OCI-LY3 (cell line): Measurements from ENCODE around the gene PSMG3.

Source experiments
- H2AFZ ChIP-seq: fragments of 200-600, 300-600 bp; shearing (Covaris generic); 2 replicates; pipeline ENCODE4 v1.6.0; 2014; ENCODE audit warnings: antibody characterized with exemption, low read depth, low read length
- H3K27ac ChIP-seq: fragments of 200-600, 300-600 bp; sonication (generic); 2 replicates; pipeline ENCODE4 v1.5.1; 2014; ENCODE audit warnings: mild to moderate bottlenecking, low read length, moderate library complexity, mixed read lengths
- H3K27me3 ChIP-seq: fragments of 200-600, 300-600 bp; sonication (generic); 2 replicates; pipeline ENCODE4 v1.6.1; 2014; ENCODE audit warnings: low read depth, low read length, mixed read lengths
- H3K36me3 ChIP-seq: fragments of 200-600, 300-600 bp; sonication (generic); replicated peaks from 2 replicates; pipeline ENCODE3; 2014; ENCODE audit warnings: low read depth, low read length, mixed read lengths
- H3K4me1 ChIP-seq: fragments of 300-600, 200-600 bp; sonication (generic); 2 replicates; pipeline ENCODE4 v1.6.1; 2014; ENCODE audit warnings: low read length, mixed read lengths
- H3K4me2 ChIP-seq: fragments of 200-600, 300-600 bp; sonication (generic); 2 replicates; pipeline ENCODE4 v1.6.1; 2014; ENCODE audit warnings: low read length, mixed read lengths
- H3K4me3 ChIP-seq: fragments of 300-600, 200-600 bp; sonication (generic); 2 replicates; pipeline ENCODE4 v1.5.1; 2014; ENCODE audit warnings: antibody characterized with exemption, mild to moderate bottlenecking, low read length, moderate library complexity
- H3K79me2 ChIP-seq: fragments of 300-600, 200-600 bp; shearing (Covaris generic); 2 replicates; pipeline ENCODE4 v1.6.1; 2014; ENCODE audit warnings: mild to moderate bottlenecking, low read length, mixed read lengths
- H3K9ac ChIP-seq: fragments of 300-600, 200-600 bp; shearing (Covaris generic); 2 replicates; pipeline ENCODE4 v1.6.0; 2014; ENCODE audit warnings: mild to moderate bottlenecking, low read length, moderate library complexity
- H3K9me3 ChIP-seq: fragments of 200-600, 300-600 bp; shearing (Covaris generic); 2 replicates; pipeline ENCODE4 v1.6.1; 2014; ENCODE audit warnings: low read length, mixed read lengths; ENCODE audit not compliant: insufficient read depth
- H4K20me1 ChIP-seq: fragments of 200-600, 300-600 bp; sonication (generic); 2 replicates; pipeline ENCODE4 v1.6.1; 2016; ENCODE audit warnings: low read length, mixed read lengths; ENCODE audit not compliant: insufficient read depth
- EZH2phosphoT487 ChIP-seq: fragments of 200-600 bp; shearing (Covaris generic); IDR thresholded peaks from 2 replicates; pipeline ENCODE4 v1.6.1; 2018; ENCODE audit warnings: antibody characterized with exemption, mixed run types, low read depth
- TF ChIP-seq, protein P1 (sequence below): fragments of 200-600, 300-600 bp; sonication (generic); IDR thresholded peaks from 2 replicates; pipeline ENCODE4 v1.5.1; 2014; ENCODE audit warnings: antibody characterized with exemption, low read length, low read depth

The PSMG3 gene

DNA sequence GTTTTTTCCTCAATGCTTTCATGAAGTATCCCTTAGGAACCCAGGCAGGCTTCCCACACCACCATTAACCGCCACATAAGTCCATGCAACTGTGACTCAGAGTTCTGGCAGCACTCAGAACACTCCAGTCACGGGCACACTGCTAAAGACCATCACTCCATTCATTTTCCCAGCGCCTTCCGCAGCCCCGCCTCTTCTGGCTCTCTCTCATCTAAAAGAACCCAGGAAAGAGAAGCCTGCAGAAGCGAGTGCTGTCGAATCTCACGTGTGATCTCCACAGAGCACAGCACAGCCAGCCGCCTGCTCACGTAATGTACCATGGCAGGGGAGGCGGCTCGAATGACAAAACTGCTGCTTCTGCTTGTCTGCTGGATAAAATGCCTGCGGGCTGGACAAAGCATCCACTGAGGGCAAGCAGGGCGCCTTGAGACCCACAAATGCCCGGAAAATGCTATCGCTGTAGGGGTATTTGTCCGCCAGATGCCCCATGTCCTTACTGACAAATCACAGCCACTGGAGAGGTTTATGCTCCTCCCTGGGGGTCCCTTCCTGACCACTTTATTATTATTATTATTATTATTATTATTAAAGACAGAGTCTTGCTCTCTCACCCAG is 1.8 kb downstream of the PSMG3 start:
- Histone ChIP-seq H3K27me3 (no peaks in the 10 kb centered on the region), H3K4me2 (no peak overlapping the region), H3K79me2 (peaks cover 24% of the 10 kb centered on the region), H2AFZ (no peak overlapping the region), H3K4me1 (peaks cover 6% of the 10 kb centered on the region; the same call in 1 of the 2 replicates), H3K4me3 (no peak overlapping the region), H3K9ac (no peak overlapping the region), H3K36me3 (peaks cover 4% of the 10 kb centered on the region), H3K27ac (no peak overlapping the region), H4K20me1 (no peaks in the 10 kb centered on the region), H3K9me3 (no peaks in the 10 kb centered on the region)
- TF ChIP-seq, protein P1, sequence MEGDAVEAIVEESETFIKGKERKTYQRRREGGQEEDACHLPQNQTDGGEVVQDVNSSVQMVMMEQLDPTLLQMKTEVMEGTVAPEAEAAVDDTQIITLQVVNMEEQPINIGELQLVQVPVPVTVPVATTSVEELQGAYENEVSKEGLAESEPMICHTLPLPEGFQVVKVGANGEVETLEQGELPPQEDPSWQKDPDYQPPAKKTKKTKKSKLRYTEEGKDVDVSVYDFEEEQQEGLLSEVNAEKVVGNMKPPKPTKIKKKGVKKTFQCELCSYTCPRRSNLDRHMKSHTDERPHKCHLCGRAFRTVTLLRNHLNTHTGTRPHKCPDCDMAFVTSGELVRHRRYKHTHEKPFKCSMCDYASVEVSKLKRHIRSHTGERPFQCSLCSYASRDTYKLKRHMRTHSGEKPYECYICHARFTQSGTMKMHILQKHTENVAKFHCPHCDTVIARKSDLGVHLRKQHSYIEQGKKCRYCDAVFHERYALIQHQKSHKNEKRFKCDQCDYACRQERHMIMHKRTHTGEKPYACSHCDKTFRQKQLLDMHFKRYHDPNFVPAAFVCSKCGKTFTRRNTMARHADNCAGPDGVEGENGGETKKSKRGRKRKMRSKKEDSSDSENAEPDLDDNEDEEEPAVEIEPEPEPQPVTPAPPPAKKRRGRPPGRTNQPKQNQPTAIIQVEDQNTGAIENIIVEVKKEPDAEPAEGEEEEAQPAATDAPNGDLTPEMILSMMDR: no peak
- no peak for TF ChIP-seq EZH2phosphoT487

DNA sequence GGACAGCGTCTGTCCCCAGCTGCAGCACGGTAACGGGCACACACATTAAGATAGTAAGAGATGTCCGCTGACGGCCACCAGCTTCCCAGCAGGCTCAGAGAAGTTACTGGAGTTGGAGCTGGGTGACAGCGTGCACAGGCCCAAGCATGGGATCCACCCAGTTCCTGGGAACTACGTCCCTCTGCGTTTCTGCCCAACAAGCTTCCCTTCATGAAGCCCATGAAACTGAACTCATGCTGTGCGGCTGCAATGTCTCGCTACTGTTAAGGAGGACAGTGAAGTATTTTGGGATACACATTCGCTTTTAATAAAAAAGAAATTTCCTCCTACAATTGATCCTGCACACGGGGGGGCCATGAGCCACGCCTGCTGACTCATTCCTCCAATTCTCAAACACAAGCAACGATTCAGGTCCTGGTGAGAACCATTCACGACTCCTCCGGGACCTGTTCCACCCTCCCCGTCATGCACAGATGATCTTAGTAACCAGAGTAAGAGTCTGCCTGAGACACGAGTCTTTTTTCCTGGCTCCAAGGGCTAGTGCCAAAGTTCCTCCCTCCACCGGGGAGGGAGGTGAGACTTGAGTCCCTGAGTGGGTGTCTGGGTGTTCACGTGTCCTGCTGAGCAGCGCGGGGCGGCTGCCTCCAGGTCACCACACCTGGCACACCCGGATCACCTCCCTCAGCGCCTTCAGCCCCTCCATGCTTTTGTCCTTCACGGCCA is 2.6 kb downstream of the PSMG3 start:
- Histone ChIP-seq H2AFZ (no peak overlapping the region), H3K4me3 (no peak overlapping the region), H3K9me3 (no peaks in the 10 kb centered on the region), H3K36me3 (peaks cover 4% of the 10 kb centered on the region), H3K4me2 (no peak overlapping the region), H4K20me1 (no peaks in the 10 kb centered on the region), H3K79me2 (peaks cover 24% of the 10 kb centered on the region), H3K27me3 (no peaks in the 10 kb centered on the region), H3K9ac (no peak overlapping the region), H3K4me1 (peaks cover 6% of the 10 kb centered on the region; the same call in 1 of the 2 replicates), H3K27ac (no peak overlapping the region)
- TF ChIP-seq, protein P1: no peak
- no peak for TF ChIP-seq EZH2phosphoT487

DNA sequence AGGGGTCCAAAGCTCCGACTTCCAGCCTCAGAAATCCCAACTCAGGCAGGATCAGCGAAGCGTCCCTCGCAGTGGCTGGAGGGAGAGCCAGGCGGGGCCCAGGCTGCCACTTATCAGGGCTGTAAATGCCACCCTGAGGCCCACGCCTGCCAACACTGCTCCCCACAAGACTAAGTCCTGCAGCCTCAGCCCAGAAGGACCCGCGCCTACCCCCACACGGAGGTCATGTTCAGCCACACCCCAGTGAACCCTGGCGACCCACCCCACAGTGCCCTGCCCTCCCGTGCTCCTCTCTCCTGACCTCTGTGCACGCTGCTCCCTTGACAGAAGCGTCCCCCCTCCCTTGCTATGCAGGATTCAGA is 3.2 kb downstream of the PSMG3 start:
- no peaks in the 10 kb centered on the region for H3K9me3 ChIP-seq
- no peak overlapping the region for H2AFZ ChIP-seq
- peaks cover 24% of the 10 kb centered on the region for H3K79me2 ChIP-seq
- no peaks in the 10 kb centered on the region for H3K27me3 ChIP-seq
- no peaks in the 10 kb centered on the region for H4K20me1 ChIP-seq
- H3K4me2 ChIP-seq: no peak overlapping the region
- peaks cover 4% of the 10 kb centered on the region for H3K36me3 ChIP-seq
- no peak for TF ChIP-seq EZH2phosphoT487
- TF ChIP-seq, protein P1: no peak
- no peak overlapping the region for H3K4me3 ChIP-seq
- H3K27ac ChIP-seq: no peak overlapping the region
- H3K9ac ChIP-seq: no peak overlapping the region
- H3K4me1 ChIP-seq: peaks cover 6% of the 10 kb centered on the region; the same call in 1 of the 2 replicates

DNA sequence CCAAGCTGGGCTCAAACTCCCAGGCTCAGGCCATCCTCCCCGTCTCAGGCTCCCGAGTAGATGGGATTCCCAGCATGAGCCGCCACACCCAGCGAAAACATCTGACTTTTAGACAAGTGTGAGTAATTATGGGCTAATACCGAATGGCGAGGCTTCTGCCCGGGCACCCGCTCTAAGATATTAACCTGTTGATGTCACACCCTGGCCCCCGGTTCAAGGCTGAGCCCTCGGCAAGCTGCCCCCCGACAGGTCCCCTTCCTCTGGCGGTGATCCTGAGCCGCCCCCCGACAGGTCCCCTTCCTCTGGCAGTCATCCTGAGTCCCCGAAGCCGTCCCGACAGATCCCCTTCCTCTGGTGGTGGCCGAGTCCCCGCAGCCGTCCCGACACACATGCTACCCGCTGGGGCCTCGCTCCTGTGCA is 5.2 kb downstream of the PSMG3 start:
- no peak overlapping the region for H2AFZ ChIP-seq
- H3K27me3 ChIP-seq: no peaks in the 10 kb centered on the region
- no peak overlapping the region for H3K4me2 ChIP-seq
- H3K9me3 ChIP-seq: no peaks in the 10 kb centered on the region
- no peak overlapping the region for H3K4me3 ChIP-seq
- no peaks in the 10 kb centered on the region for H4K20me1 ChIP-seq
- TF ChIP-seq EZH2phosphoT487: no peak
- TF ChIP-seq, protein P1: no peak
- peaks cover 15% of the 10 kb centered on the region for H3K79me2 ChIP-seq
- H3K9ac ChIP-seq: no peak overlapping the region
- H3K4me1 ChIP-seq: 0 out of 2 replicates have a peak, but pooled peaks cover 2% of the 10 kb centered on the region
- H3K36me3 ChIP-seq: peaks cover 4% of the 10 kb centered on the region
- H3K27ac ChIP-seq: no peak overlapping the region
